Measurements from ENCODE around the gene PTPRM. TPM values are rescaled to one million over a fixed set of nuclear protein-coding genes. Genes with fewer than 3 reads are reported as not detected.

Gene PTPRM
- total RNA-seq, 1 experiment from 2014 or later, result 11.1 TPM

DNA sequence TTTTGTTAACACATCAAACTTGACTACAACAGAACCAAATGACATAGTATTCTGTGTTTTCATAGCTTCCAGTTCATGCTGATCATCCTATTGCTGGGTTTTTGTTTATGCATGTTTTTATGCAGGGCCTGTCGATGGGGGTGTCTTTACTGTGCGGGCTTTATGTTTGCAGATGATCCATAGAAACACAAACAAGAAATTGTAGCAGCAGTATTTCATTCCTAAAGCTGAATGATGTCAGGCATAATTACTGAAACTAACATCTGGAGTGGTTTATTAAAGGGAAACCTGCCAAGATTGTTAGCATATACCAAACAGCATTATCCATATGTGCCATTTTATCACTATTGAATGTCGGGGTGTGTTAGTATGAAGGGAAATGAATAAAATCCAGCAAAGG lies 129.7 kb downstream of the PTPRM start (continued):
- TF ChIP-seq, protein P1, sequence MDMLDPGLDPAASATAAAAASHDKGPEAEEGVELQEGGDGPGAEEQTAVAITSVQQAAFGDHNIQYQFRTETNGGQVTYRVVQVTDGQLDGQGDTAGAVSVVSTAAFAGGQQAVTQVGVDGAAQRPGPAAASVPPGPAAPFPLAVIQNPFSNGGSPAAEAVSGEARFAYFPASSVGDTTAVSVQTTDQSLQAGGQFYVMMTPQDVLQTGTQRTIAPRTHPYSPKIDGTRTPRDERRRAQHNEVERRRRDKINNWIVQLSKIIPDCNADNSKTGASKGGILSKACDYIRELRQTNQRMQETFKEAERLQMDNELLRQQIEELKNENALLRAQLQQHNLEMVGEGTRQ (CRISPR knock-in tag; IDR thresholded peaks at IDR 0.05), result no peak
- TF ChIP-seq, protein P2, sequence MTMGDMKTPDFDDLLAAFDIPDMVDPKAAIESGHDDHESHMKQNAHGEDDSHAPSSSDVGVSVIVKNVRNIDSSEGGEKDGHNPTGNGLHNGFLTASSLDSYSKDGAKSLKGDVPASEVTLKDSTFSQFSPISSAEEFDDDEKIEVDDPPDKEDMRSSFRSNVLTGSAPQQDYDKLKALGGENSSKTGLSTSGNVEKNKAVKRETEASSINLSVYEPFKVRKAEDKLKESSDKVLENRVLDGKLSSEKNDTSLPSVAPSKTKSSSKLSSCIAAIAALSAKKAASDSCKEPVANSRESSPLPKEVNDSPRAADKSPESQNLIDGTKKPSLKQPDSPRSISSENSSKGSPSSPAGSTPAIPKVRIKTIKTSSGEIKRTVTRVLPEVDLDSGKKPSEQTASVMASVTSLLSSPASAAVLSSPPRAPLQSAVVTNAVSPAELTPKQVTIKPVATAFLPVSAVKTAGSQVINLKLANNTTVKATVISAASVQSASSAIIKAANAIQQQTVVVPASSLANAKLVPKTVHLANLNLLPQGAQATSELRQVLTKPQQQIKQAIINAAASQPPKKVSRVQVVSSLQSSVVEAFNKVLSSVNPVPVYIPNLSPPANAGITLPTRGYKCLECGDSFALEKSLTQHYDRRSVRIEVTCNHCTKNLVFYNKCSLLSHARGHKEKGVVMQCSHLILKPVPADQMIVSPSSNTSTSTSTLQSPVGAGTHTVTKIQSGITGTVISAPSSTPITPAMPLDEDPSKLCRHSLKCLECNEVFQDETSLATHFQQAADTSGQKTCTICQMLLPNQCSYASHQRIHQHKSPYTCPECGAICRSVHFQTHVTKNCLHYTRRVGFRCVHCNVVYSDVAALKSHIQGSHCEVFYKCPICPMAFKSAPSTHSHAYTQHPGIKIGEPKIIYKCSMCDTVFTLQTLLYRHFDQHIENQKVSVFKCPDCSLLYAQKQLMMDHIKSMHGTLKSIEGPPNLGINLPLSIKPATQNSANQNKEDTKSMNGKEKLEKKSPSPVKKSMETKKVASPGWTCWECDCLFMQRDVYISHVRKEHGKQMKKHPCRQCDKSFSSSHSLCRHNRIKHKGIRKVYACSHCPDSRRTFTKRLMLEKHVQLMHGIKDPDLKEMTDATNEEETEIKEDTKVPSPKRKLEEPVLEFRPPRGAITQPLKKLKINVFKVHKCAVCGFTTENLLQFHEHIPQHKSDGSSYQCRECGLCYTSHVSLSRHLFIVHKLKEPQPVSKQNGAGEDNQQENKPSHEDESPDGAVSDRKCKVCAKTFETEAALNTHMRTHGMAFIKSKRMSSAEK (CRISPR knock-in tag; IDR thresholded peaks at IDR 0.05; ENCODE audit: borderline replicate concordance), result no peak
- TF ChIP-seq ZNF425 (CRISPR knock-in tag; conservative IDR thresholded peaks at IDR 0.05) (no peak), CTCF (IDR thresholded peaks at IDR 0.05) (no peak), FOXK1 (CRISPR knock-in tag; IDR thresholded peaks at IDR 0.05) (no peak), FOXP1 (CRISPR knock-in tag; IDR thresholded peaks at IDR 0.05; ENCODE audit: borderline replicate concordance) (no peak), PRDM15 (CRISPR knock-in tag; IDR thresholded peaks at IDR 0.05) (no peak), HMGA2 (CRISPR knock-in tag; IDR thresholded peaks at IDR 0.05) (no peak)
- TF ChIP-seq, protein P3, sequence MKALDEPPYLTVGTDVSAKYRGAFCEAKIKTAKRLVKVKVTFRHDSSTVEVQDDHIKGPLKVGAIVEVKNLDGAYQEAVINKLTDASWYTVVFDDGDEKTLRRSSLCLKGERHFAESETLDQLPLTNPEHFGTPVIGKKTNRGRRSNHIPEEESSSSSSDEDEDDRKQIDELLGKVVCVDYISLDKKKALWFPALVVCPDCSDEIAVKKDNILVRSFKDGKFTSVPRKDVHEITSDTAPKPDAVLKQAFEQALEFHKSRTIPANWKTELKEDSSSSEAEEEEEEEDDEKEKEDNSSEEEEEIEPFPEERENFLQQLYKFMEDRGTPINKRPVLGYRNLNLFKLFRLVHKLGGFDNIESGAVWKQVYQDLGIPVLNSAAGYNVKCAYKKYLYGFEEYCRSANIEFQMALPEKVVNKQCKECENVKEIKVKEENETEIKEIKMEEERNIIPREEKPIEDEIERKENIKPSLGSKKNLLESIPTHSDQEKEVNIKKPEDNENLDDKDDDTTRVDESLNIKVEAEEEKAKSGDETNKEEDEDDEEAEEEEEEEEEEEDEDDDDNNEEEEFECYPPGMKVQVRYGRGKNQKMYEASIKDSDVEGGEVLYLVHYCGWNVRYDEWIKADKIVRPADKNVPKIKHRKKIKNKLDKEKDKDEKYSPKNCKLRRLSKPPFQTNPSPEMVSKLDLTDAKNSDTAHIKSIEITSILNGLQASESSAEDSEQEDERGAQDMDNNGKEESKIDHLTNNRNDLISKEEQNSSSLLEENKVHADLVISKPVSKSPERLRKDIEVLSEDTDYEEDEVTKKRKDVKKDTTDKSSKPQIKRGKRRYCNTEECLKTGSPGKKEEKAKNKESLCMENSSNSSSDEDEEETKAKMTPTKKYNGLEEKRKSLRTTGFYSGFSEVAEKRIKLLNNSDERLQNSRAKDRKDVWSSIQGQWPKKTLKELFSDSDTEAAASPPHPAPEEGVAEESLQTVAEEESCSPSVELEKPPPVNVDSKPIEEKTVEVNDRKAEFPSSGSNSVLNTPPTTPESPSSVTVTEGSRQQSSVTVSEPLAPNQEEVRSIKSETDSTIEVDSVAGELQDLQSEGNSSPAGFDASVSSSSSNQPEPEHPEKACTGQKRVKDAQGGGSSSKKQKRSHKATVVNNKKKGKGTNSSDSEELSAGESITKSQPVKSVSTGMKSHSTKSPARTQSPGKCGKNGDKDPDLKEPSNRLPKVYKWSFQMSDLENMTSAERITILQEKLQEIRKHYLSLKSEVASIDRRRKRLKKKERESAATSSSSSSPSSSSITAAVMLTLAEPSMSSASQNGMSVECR (CRISPR knock-in tag; IDR thresholded peaks at IDR 0.05; ENCODE audit: borderline replicate concordance), result no peak
